HT-29 (cell line): ENCODE data around the gene DAB2. TPM values are rescaled to one million over a fixed set of nuclear protein-coding genes. Genes with fewer than 3 reads are reported as not detected.
A peak's percentile ranks its signal among the peaks of the same experiment; 100 is the strongest.
"Not testable (repeated sequence)": the region's sequence is repeated elsewhere in the genome, so short reads cannot be mapped to it uniquely, and the experiment has no call there.

Experiments
- DNase-seq: peaks from one replicate; pipeline ENCODE4 v3.0.0-alpha.2; 2015; ENCODE audit warnings: low spot score
- total RNA-seq: library from RNA; depleted of rRNA; stranded (reverse); fragments of >200 nt; shearing (Covaris generic); gene quantifications from 2 replicates; pipeline ENCODE4 v1.2.3, GENCODE V29; 2014

The DAB2 gene
- total RNA-seq, 1 experiment from 2014 or later = 2.3 TPM

- no peak for DNase-seq
These were observed 2.7 kb downstream of the DAB2 start for GRCh38 chr5:39422036-39422606.

GRCh38 chr5:39420482-39421145 is 4.2 kb downstream of the DAB2 start:
- DNase-seq = no peak

DNA sequence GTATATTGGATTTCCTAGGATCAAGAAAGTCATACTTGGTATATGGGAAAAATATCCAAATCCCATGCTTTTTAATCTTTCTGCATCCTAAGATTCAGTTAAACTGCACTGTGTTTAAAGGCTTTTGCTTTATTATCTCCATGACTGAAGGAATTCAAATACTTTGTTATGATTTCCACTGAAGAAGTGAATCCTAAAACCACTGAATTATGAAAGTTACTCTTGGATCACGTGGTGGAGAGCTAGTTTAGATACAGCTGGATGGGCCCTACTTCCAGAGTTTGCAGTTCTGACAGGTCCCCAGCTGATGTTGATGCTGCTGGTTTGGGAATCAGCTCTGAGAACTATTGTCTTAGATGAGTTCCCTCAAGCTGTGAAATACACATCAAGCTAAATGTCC is 5.0 kb downstream of the DAB2 start:
- no peak for DNase-seq

- no peak for DNase-seq
These were observed 6.8 kb downstream of the DAB2 start for GRCh38 chr5:39417979-39418378.

- no peak for DNase-seq
These were observed 9.6 kb downstream of the DAB2 start for GRCh38 chr5:39415201-39415600.

DNA sequence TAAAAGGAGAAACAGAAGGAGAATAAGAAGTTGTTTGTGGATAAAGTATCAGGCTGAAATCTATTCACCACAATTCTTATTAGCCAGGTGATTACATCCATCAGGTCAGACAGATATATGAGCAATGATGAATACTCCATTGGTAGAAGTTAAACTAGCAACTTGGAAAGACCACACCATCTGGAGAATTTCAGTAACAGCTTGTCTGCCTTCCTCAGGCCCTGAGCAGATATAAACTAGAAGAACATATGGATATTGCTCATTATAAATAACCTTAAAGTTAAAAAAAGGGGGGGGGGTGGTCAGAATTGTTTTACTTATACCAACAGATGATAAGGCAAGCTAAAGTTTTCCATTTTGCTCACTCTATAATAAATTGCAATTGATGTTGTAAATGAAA is 10.4 kb downstream of the DAB2 start:
- DNase-seq = no peak

DNA sequence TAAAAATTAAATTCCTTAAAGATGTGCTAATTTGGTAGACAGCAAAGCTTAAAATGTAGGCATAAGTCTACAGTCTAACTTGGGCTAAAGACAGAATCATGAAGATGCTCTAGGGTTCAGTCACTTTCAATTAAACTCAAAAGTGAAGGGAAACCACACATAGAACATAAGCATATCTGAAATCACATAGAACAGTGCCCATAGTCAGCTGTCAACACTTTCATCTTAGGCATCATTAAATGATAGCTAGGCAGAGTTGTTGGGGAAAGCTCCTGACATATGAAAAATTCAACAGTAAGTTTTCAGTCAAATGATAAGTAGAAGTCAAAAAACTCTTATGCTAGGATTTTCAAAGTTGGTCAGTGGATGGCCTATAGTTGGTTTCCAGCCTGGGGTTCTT is 11.0 kb downstream of the DAB2 start:
- no peak for DNase-seq

GRCh38 chr5:39412721-39413394 is 11.9 kb downstream of the DAB2 start:
- no peak for DNase-seq

DNA sequence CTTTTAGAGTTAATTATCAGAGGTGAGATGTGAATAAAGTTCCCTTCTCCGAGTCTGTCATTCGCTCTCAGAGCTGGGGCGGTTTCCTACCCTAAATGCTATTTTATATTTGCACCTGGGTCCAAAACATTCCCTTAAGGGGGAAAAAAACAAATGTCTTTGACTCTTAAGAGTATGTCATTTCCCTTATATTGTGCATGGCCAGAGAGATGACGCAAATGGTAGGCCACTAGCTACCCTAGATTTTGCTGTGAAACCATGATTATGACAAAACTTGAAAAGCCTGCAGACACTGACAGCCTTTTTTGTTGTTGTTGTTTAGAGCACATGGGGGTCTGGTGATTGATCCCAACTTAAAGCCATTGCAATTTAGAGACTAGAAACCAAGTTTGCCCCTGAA is 12.8 kb downstream of the DAB2 start:
- DNase-seq = no peak

- peak; percentile 38 for DNase-seq
These were observed 13.7 kb downstream of the DAB2 start for GRCh38 chr5:39411061-39411460.

DNA sequence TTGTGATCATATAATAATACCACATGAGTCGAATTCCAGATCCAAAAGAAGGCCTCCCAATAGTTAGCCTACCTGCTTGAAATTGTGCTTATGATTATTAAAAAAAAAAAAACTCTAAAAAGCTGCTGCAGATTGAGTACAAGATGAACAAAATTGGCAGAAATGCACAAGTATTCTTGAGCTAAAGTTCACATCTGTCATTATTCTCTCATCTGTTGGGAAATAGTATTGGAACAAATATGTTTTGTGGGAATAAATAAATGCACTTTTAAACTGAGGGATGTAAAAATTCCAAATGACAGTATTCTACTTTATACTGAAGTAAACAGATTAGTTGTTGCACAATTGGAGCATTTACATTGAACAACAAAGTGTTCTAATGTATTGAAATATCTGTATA is 15.7 kb downstream of the DAB2 start:
- no peak for DNase-seq

DNA sequence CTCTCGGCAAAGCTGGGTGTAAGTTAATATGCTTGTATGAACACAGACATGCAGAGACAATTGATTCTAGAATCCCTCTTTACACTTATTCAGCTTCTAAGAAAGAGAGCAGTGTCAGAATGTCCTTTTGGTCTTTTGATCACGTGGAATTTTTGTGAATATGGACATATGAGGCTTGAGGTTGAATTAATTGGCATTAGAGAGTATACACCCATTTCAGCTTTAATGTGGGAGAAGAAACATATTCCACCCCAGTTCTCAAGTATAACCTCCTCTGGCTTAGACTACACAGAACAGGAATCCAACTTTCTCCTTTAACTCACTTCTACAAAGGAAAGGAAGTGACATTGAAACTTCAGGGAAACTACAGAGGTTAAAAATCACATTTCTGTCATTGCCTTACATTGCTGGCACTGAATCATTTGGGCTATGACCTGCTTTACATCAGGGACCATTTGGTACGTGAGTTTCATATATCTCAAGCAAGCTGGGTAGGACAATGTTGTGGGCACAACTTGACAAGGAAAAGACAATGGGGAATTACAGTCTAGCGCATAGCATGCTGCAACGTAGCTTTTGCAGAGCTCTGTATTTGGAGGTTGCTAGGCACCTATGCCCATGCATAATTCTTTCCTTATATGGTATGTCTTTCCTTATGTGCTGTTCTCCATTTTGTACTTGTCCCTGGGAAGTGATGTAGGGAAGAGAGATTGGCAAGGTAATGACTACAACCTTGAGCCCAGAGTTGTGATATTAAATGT is 19.5 kb downstream of the DAB2 start:
- no peak for DNase-seq

DNA sequence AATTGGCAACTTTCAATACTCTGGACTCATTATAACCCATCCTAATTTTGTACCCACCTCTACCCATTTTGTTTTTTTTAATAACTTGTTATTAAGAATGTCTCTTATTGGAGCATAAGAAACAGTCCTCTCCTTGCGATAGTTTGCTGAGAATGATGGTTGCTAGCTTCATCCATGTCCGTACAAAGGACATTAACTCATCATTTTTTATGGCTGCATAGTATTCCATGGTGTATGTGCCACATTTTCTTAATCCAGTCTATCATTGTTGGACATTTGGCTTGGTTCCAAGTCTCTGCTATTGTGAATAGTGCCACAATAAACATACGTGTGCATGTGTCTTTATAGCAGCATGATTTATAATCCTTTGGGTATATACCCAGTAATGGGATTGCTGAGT is 21.0 kb downstream of the DAB2 start:
- DNase-seq = not testable (repeated sequence)

DNA sequence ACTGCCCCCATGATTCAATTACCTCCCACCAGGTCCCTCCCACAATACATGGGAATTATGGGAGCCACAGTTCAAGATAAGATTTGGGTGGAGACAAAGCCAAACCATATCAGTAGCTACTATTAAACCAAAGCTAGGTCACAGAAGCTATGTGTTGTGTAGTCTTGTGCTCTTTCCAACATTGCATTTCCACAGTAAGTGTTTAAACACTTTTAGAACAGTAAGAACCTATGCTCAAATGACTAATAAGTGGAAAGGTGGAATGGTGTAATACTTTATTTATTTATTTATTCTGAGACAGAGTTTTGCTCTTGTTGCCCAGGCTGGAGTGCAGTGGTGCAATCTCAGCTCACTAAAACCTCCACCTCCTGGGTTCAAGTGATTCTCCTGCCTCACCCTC is 22.6 kb downstream of the DAB2 start:
- DNase-seq = not testable (repeated sequence)

- DNase-seq = no peak
These were observed 23.8 kb downstream of the DAB2 start for GRCh38 chr5:39400713-39401578.

GRCh38 chr5:39399135-39400036 is 25.4 kb downstream of the DAB2 start:
- DNase-seq = peak; percentile 43

DNA sequence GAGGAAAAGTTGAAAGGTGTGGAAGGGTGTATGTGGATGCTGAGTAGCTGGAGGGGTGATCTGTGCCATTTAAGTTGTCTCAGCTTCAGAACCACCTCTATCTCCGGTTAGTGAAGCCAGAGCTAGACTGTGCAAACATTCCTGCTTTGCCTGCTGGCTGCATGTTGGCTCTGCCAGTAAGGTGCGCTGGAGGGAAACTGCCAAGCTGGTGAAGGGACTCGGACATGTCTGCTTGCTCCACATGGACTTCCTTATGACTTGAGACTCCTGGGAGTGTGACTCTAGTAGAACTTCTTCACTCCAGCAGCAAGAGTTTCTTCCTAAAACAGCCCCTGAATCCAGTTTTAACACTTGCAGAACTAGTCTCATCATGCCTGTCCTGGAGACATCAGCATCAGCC is 27.9 kb downstream of the DAB2 start:
- no peak for DNase-seq

DNA sequence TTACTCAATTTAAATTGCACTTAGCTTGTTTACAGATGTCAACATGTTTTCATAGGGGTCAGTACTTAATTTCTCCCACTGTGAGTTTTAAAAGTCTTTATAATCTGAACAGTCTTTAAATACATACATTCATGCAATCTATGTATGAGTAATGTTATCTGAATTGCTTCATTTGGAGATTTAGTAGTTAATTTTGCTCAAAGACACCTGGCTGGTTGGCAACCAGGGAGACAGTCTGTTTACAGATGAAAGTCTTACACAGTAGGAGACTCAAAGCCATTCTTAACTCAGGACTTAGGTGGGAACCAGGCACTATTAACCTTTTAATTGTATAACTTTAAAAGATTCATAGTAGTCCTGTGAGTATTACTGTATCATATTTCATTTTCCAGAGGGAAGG is 29.3 kb downstream of the DAB2 start:
- no peak for DNase-seq

- no peak for DNase-seq
These were observed 29.8 kb downstream of the DAB2 start for GRCh38 chr5:39394946-39395345.

- no peak for DNase-seq
These were observed 33.8 kb downstream of the DAB2 start for GRCh38 chr5:39390945-39391344.
